Body of pancreas (tissue), 4 donors: Measurements from ENCODE around the gene NDUFC1. TPM values are rescaled to one million over a fixed set of nuclear protein-coding genes. Genes with fewer than 3 reads are reported as not detected.
"Not testable (repeated sequence)": the region's sequence is repeated elsewhere in the genome, so short reads cannot be mapped to it uniquely, and the experiment has no call there.

Experiments
- ATAC-seq: fragments of 150-250 bp; one replicate; pipeline ENCODE4 v1.9.1; 2016
- DNase-seq, 4 donors: peaks; one replicate each; pipeline ENCODE4 v3.0.0-alpha.2; 2019
- H3K27ac ChIP-seq, 4 donors: fragments of 200-600 bp; sonication (generic); 1 replicate in 3 of 4; 2 replicates in 1 of 4; pipeline versions ENCODE4 v1.5.1 to v1.6.1; 2016 to 2019; ENCODE audit warnings: mild to moderate bottlenecking in 1 of 4, mixed read lengths in 1 of 4, moderate library complexity in 1 of 4
- H3K27me3 ChIP-seq, 2 donors: fragments of 200-600 bp; sonication (generic); one replicate each; pipeline ENCODE4 v1.6.0; 2016; ENCODE audit warnings: mild to moderate bottlenecking in 1 of 2
- H3K36me3 ChIP-seq, 2 donors: fragments of 200-600 bp; sonication (generic); replicated peaks in 1 of 2; 2 replicates each; pipeline ENCODE4 v1.5.1; 2016; ENCODE audit warnings: low read depth in 2 of 2; ENCODE audit not compliant: insufficient read depth in 1 of 2
- H3K4me1 ChIP-seq: fragments of 200-600 bp; sonication (generic); one replicate; pipeline ENCODE4 v1.6.0; 2016
- H3K4me3 ChIP-seq, 2 donors: fragments of 200-600 bp; sonication (generic); 1 replicate in 1 of 2; 2 replicates in 1 of 2; pipeline ENCODE4 v1.5.1; 2016 to 2019
- H3K9me3 ChIP-seq, 3 donors: fragments of 200-600 bp; sonication (generic); 1 replicate in 2 of 3; 2 replicates in 1 of 3; pipeline ENCODE4 v1.5.1; 2016
- CTCF ChIP-seq, 7 experiments: fragments of 450-650 bp in 4 of 7; fragments of 200-600 bp in 3 of 7; sonication (generic) in 3 of 7; IDR thresholded peaks; one replicate each; pipeline ENCODE4 v1.5.1; 2016 to 2019; ENCODE audit warnings: antibody characterized with exemption in 7 of 7
- POLR2A ChIP-seq, 3 donors: fragments of 450-650 bp; IDR thresholded peaks; one replicate each; pipeline ENCODE4 v1.6.1; 2016; ENCODE audit warnings: antibody characterized with exemption in 3 of 3, mild to moderate bottlenecking in 2 of 3
- WGBS, 2 donors: methylation state at CpG; one replicate each; pipeline ENCODE4 v1.1.5; 2017; 5-methylcytosine and 5-hydroxymethylcytosine counted together
- intact Hi-C: fragments of 100-400 bp; cut with DNase I; formaldehyde crosslinking; loops from one replicate; pipeline ENCODE4 v1.15.1; 2023
- total RNA-seq, 2 donors: library from RNA; depleted of rRNA; stranded (reverse); fragments of >200 nt; gene quantifications; one replicate each; pipeline ENCODE4 v1.1.0, GENCODE V29; 2016

NDUFC1 gene
- total RNA-seq, 2 donors from 2014 or later, result 16.5 to 24.1 TPM

GRCh38 chr4:139317635-139318034 lies 15.4 kb upstream of the NDUFC1 start:
- ATAC-seq (no peak), DNase-seq (no peak)
- intact Hi-C loops, result no loop called here
- TF ChIP-seq CTCF (IDR thresholded peaks at IDR 0.05) (no peak), POLR2A (IDR thresholded peaks at IDR 0.05) (no peak)
- H3K27me3 ChIP-seq, result no peaks in the 10 kb centered on the region
- no peaks in the 10 kb centered on the region for H3K9me3 ChIP-seq
- no peak overlapping the region for H3K4me3 ChIP-seq
- peaks cover 30% of the 10 kb centered on the region for H3K4me1 ChIP-seq
- H3K27ac ChIP-seq, result no peak overlapping the region
- H3K36me3 ChIP-seq, result no peaks in the 10 kb centered on the region

GRCh38 chr4:139316733-139317132 lies 14.5 kb upstream of the NDUFC1 start:
- H3K9me3 ChIP-seq, result no peaks in the 10 kb centered on the region
- peaks cover 33% of the 10 kb centered on the region for H3K4me1 ChIP-seq
- H3K4me3 ChIP-seq, result no peak overlapping the region
- H3K36me3 ChIP-seq, result no peaks in the 10 kb centered on the region
- ATAC-seq (no peak), DNase-seq (no peak)
- 84 to 85% methylated on average over 2 of the region's 2 CpGs for WGBS, 2 donors
- intact Hi-C loops, result no loop called here
- H3K27me3 ChIP-seq, result no peaks in the 10 kb centered on the region
- H3K27ac ChIP-seq, result no peak overlapping the region
- TF ChIP-seq CTCF (IDR thresholded peaks at IDR 0.05) (no peak), POLR2A (IDR thresholded peaks at IDR 0.05) (no peak)

GRCh38 chr4:139315221-139315675 lies 13.0 kb upstream of the NDUFC1 start:
- intact Hi-C loops, result no loop called here
- no peaks in the 10 kb centered on the region for H3K36me3 ChIP-seq
- no peak overlapping the region for H3K4me3 ChIP-seq
- H3K27me3 ChIP-seq, result no peaks in the 10 kb centered on the region
- no peak for TF ChIP-seq CTCF (IDR thresholded peaks at IDR 0.05)
- no peak for TF ChIP-seq POLR2A (IDR thresholded peaks at IDR 0.05)
- 93 to 97% methylated on average over 13 of the region's 13 CpGs for WGBS, 2 donors
- no peaks in the 10 kb centered on the region for H3K9me3 ChIP-seq
- ATAC-seq, result no peak
- H3K27ac ChIP-seq, result no peak overlapping the region
- DNase-seq, result no peak
- peaks cover 32% of the 10 kb centered on the region for H3K4me1 ChIP-seq

- Histone ChIP-seq H3K4me3 (no peak overlapping the region), H3K36me3 (no peaks in the 10 kb centered on the region), H3K9me3 (no peaks in the 10 kb centered on the region), H3K27ac (no peak overlapping the region), H3K27me3 (no peaks in the 10 kb centered on the region), H3K4me1 (peaks cover 32% of the 10 kb centered on the region)
- intact Hi-C loops, result no loop called here
- DNase-seq, result no peak
- 86 to 93% methylated on average over 4 of the region's 4 CpGs for WGBS, 2 donors
- TF ChIP-seq POLR2A (IDR thresholded peaks at IDR 0.05), result no peak
- TF ChIP-seq CTCF (IDR thresholded peaks at IDR 0.05), result no peak
- no peak for ATAC-seq
These were observed 11.9 kb upstream of the NDUFC1 start for GRCh38 chr4:139314047-139314800.

- intact Hi-C loops, DNase-seq, H3K4me3 ChIP-seq, H3K27me3 ChIP-seq, ATAC-seq, H3K36me3 ChIP-seq, H3K9me3 ChIP-seq: not testable (repeated sequence)
- Histone ChIP-seq H3K27ac (peak overlapping the region in 1 of 4 donors; percentile 2), H3K4me1 (peaks cover 32% of the 10 kb centered on the region)
- 93 to 95% methylated on average over 10 of the region's 10 CpGs for WGBS, 2 donors
These were observed 11.1 kb upstream of the NDUFC1 start for GRCh38 chr4:139313414-139313813.
